Fibroblast of pulmonary artery (primary cell): ENCODE measurements around the gene LPAR3.

Experiments used
- DNase-seq: peaks from one replicate; pipeline ENCODE4 v3.0.0-alpha.2; 2010; ENCODE audit warnings: low read depth
- H3K4me3 ChIP-seq: replicated peaks from 2 replicates; pipeline ENCODE4 v1.5.1; 2011; ENCODE audit warnings: low read depth, mild to moderate bottlenecking, control low read depth, low read length, moderate library complexity
- CTCF ChIP-seq: IDR thresholded peaks from 2 replicates; pipeline ENCODE4 v1.5.1; 2011; ENCODE audit warnings: mild to moderate bottlenecking, control low read depth, low read length, inconsistent platforms; ENCODE audit errors: missing control alignments

The LPAR3 gene

GRCh38 chr1:84774669-84775534 is 118.1 kb downstream of the LPAR3 start:
- TF ChIP-seq CTCF: no peak
- no peak overlapping the region for H3K4me3 ChIP-seq
- DNase-seq: no peak

- no peak for TF ChIP-seq CTCF
- no peak overlapping the region for H3K4me3 ChIP-seq
- no peak for DNase-seq
Measured at GRCh38 chr1:84773933-84774497, 119.0 kb downstream of the LPAR3 start.

GRCh38 chr1:84773195-84773594 is 119.8 kb downstream of the LPAR3 start:
- no peak for TF ChIP-seq CTCF
- no peak for DNase-seq
- no peak overlapping the region for H3K4me3 ChIP-seq

- peak; percentile 91 for DNase-seq
- TF ChIP-seq CTCF: peak; percentile 96
- H3K4me3 ChIP-seq: no peak overlapping the region
Measured at GRCh38 chr1:84772428-84772943, 120.5 kb downstream of the LPAR3 start.

DNA sequence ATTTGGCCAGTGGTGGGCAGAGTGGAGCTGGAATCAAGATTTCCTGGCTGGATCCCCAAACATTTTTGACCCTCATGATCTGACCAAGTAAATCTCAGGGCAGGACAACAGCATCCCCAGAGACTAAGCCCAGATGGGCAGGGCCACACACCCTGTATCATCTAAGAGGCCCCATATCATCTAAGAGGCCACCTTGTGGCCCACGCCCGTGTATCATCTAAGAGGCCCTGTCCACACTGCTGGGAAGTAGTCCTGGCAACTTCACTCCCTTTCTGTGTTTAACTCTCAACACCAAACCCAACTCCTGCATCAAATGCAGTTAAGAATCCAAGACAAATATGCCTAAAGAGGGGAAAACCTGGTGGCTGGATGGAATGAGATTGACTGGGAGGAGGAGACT is 121.1 kb downstream of the LPAR3 start:
- TF ChIP-seq CTCF: peak; percentile 8
- no peak overlapping the region for H3K4me3 ChIP-seq
- DNase-seq: no peak

GRCh38 chr1:84770481-84770880 is 122.5 kb downstream of the LPAR3 start:
- no peak for DNase-seq
- H3K4me3 ChIP-seq: no peak overlapping the region
- TF ChIP-seq CTCF: no peak

DNA sequence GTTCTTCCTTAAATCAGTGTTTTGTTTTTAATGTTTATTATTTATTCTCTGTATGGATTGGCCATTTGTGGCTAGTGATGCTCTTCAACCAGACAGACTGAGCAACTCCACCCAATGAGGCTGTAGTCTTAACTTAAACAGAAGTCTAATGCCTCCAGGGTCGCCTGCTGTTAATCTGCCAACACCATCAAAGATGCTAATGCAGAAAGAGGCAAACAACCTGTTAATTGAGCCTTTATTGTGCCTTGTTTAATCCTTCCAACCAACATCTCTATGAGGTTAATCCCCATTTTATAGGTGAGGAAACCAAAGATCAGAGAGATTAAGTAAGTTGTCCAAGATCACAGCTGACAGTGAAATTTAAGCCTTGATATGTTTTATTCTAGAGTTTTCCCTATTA is 123.4 kb downstream of the LPAR3 start:
- TF ChIP-seq CTCF: no peak
- no peak overlapping the region for H3K4me3 ChIP-seq
- DNase-seq: no peak
